Pancreas (tissue), 10 donors: ENCODE data around the gene ROR1. TPM values are rescaled to one million over a fixed set of nuclear protein-coding genes. Genes with fewer than 3 reads are reported as not detected.

Experiments
- ATAC-seq, 4 donors: fragments of 200-7000 bp; cut with Tn5 transposase; one replicate each; pipeline versions ENCODE4 v1.8.0 to v1.9.1; 2020; ENCODE audit warnings: mild to moderate bottlenecking in 4 of 4, moderate library complexity in 4 of 4
- DNase-seq, 6 donors: peaks; one replicate each; pipeline ENCODE4 v3.0.0-alpha.2; 2020
- FAIRE-seq: peaks from 2 replicates; lab custom pipeline; 2012; peaks lifted over from hg19 to GRCh38; lab: Jason Lieb, UNC
- H3K27ac ChIP-seq, 4 donors: fragments of 200-600 bp; sonication (generic); 1 replicate in 3 of 4; 2 replicates in 1 of 4; pipeline versions ENCODE4 v1.5.0 to v1.8.0; 2020
- H3K27me3 ChIP-seq, 4 donors: fragments of 200-600 bp; one replicate each; pipeline ENCODE4 v1.8.0; 2021
- H3K36me3 ChIP-seq, 3 donors: fragments of 200-600 bp; sonication (generic) in 1 of 3; one replicate each; pipeline versions ENCODE4 v1.5.0 to v1.8.0; 2020 to 2021
- H3K4me1 ChIP-seq, 3 donors: fragments of 200-600 bp; one replicate each; pipeline ENCODE4 v1.8.0; 2021
- H3K4me3 ChIP-seq, 4 donors: fragments of 200-600 bp; sonication (generic) in 2 of 4; one replicate each; pipeline versions ENCODE4 v1.5.0 to v1.8.0; 2020 to 2021
- H3K9me3 ChIP-seq, 4 donors: fragments of 200-600 bp; one replicate each; pipeline ENCODE4 v1.8.0; 2021
- WGBS, 2 donors: extraction: QIAGEN DNeasy Blood & Tissue Kit; methylation state at CpG; one replicate each; pipeline ENCODE4 v1.1.7; 2013; 5-methylcytosine and 5-hydroxymethylcytosine counted together
- intact Hi-C, 3 donors: fragments of 100-400 bp; cut with DNase I; formaldehyde crosslinking; loops; one replicate each; pipeline versions ENCODE4 v1.11.1 to v1.14.2; 2022
- polyA plus RNA-seq, 2 donors: library from polyadenylated mRNA; stranded (reverse); fragments of 200-250 nt; gene quantifications; one replicate each; pipeline ENCODE4 v1.2.3, GENCODE V29; 2013
- total RNA-seq, 6 donors: library from RNA; stranded (reverse); fragmentation: NEBNext Ultra II Directional in 4 of 6; extraction: Animal tissue kit (Norgen Biotek cat#: 25700) in 4 of 6; gene quantifications; one replicate each; pipeline versions ENCODE4 v1.2.1 to v1.2.4, GENCODE V29; 2021 to 2023
- TF ChIP-seq, protein P1 (sequence below), 4 donors: fragments of 200-600 bp; sonication (generic) in 3 of 4; IDR thresholded peaks; one replicate each; pipeline versions ENCODE4 v1.5.0 to v1.8.0; 2021; ENCODE audit warnings: antibody characterized with exemption in 4 of 4
- donor health status: healthy with polysubstance abuse.
- donor health status: DM: no; HTN: no; CAD: no; lungs with moderate emphysema.
- donor health status: DM: no; HTN: no; CAD: no.
- donor health status: control.
- donor health status: control.
- donor health status: Bipolar disorder and iron deficiency.
- donor health status: DM: yes; HTN: yes; CAD: no.
- donor health status: DM: no; HTN: no; CAD: no.
- donor health status: DM: no; HTN: no; CAD: no.
- donor health status: DM: yes; HTN: yes; CAD: no.

ROR1 gene
- total and polyA plus RNA-seq, 8 donors = 1.3 to 18.5 (median 7.3) TPM

GRCh38 chr1:64074767-64075166, 300.9 kb downstream of the ROR1 start:
- no peak for ATAC-seq
- FAIRE-seq = no peak
- 31 to 36% methylated on average over 4 of the region's 4 CpGs for WGBS, 2 donors
- Histone ChIP-seq H3K27ac (no peak overlapping the region), H3K36me3 (no peaks in the 10 kb centered on the region), H3K27me3 (no peaks in the 10 kb centered on the region), H3K9me3 (no peaks in the 10 kb centered on the region), H3K4me1 (peaks cover 12 to 13% (median 13%) of the 10 kb centered on the region in 3 donors), H3K4me3 (no peak overlapping the region)
- TF ChIP-seq, protein P1, sequence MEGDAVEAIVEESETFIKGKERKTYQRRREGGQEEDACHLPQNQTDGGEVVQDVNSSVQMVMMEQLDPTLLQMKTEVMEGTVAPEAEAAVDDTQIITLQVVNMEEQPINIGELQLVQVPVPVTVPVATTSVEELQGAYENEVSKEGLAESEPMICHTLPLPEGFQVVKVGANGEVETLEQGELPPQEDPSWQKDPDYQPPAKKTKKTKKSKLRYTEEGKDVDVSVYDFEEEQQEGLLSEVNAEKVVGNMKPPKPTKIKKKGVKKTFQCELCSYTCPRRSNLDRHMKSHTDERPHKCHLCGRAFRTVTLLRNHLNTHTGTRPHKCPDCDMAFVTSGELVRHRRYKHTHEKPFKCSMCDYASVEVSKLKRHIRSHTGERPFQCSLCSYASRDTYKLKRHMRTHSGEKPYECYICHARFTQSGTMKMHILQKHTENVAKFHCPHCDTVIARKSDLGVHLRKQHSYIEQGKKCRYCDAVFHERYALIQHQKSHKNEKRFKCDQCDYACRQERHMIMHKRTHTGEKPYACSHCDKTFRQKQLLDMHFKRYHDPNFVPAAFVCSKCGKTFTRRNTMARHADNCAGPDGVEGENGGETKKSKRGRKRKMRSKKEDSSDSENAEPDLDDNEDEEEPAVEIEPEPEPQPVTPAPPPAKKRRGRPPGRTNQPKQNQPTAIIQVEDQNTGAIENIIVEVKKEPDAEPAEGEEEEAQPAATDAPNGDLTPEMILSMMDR (IDR thresholded peaks at IDR 0.05) = no peak
- intact Hi-C loops = no loop called here
- no peak for DNase-seq

DNA sequence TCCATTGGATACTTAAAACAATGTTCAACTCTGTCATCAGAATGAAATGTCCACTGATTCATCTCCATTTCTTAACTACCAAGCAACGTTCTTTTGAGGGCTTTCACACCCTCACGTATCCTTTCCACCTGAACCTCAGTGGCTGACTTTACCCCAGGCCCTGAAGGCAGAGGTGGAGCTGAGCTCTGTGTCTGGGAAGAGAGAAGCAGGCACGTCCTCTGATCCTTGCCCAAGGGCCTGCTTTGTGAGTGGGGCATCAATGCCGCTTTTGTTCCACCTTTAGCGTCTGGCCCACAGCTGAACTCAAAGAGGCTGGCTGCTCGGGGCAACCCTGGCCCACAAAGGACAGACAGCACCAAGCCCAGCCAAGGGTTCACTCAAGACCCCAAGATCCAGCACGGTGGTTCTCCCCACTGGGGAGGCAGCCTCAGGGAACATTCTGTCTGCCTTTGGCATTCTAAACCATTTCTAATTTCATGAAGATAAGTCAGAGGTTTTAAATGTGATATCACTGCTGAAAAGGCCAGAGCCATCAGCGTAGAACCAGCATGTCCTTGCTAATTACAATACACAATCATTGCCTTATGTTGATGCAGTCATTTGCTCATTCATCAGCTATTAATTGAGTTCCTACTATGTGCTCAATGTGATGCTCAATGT, 303.6 kb downstream of the ROR1 start:
- DNase-seq = no peak
- WGBS, 2 donors = 82 to 85% methylated on average over 8 of the region's 8 CpGs
- Histone ChIP-seq H3K27me3 (no peaks in the 10 kb centered on the region), H3K27ac (no peak overlapping the region), H3K9me3 (no peaks in the 10 kb centered on the region), H3K4me3 (no peak overlapping the region), H3K4me1 (peaks cover 7 to 9% (median 8%) of the 10 kb centered on the region in 3 donors), H3K36me3 (no peaks in the 10 kb centered on the region)
- ATAC-seq = no peak
- no peak for FAIRE-seq
- intact Hi-C loops = no loop called here
- TF ChIP-seq, protein P1 (IDR thresholded peaks at IDR 0.05) = no peak

GRCh38 chr1:64080941-64081562, 307.2 kb downstream of the ROR1 start:
- FAIRE-seq (no peak), DNase-seq (no peak), ATAC-seq (no peak)
- Histone ChIP-seq H3K27me3 (no peaks in the 10 kb centered on the region), H3K4me1 (no peaks in the 10 kb centered on the region), H3K9me3 (no peaks in the 10 kb centered on the region), H3K36me3 (no peaks in the 10 kb centered on the region), H3K27ac (no peak overlapping the region), H3K4me3 (no peak overlapping the region)
- 95 to 96% methylated on average over 3 of the region's 3 CpGs for WGBS, 2 donors
- intact Hi-C loops = no loop called here
- TF ChIP-seq, protein P1 (IDR thresholded peaks at IDR 0.05) = no peak

GRCh38 chr1:64082459-64082858, 308.6 kb downstream of the ROR1 start:
- intact Hi-C loops = no loop called here
- Histone ChIP-seq H3K36me3 (no peaks in the 10 kb centered on the region), H3K4me3 (no peak overlapping the region), H3K4me1 (no peaks in the 10 kb centered on the region), H3K9me3 (no peaks in the 10 kb centered on the region), H3K27me3 (no peaks in the 10 kb centered on the region), H3K27ac (no peak overlapping the region)
- no peak for DNase-seq
- no peak for ATAC-seq
- TF ChIP-seq, protein P1 (IDR thresholded peaks at IDR 0.05) = no peak
- no peak for FAIRE-seq
- WGBS, 2 donors = 83 to 94% methylated on average over 3 of the region's 3 CpGs

DNA sequence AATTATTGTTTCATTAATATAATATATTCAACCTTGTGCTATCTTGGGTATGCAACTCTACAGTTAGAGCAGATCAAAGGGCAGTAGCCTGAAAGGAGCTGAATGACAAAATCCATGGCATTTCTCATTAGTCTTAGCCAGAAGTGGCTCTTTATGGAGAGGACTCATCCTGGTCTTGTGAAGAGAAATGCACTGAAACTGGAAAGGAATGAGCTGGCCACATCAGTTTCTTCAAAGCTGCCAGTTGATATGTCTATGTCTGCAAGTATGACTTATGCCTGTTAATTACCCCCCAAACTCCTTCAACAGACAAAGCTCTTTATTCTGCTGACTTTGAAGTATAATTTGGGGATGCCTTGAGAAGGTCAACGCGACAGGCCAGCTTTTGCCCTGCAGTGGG, 310.6 kb downstream of the ROR1 start:
- intact Hi-C loops = no loop called here
- ATAC-seq = no peak
- 79 to 81% methylated on average over 2 of the region's 2 CpGs for WGBS, 2 donors

More for the DNA sequence above, 310.6 kb downstream of the ROR1 start:
- no peak overlapping the region for H3K4me3 ChIP-seq
- H3K36me3 ChIP-seq = no peaks in the 10 kb centered on the region
- no peak for FAIRE-seq
- DNase-seq = no peak
- no peaks in the 10 kb centered on the region for H3K4me1 ChIP-seq
- H3K27me3 ChIP-seq = no peaks in the 10 kb centered on the region
- TF ChIP-seq, protein P1 (IDR thresholded peaks at IDR 0.05) = no peak
- no peaks in the 10 kb centered on the region for H3K9me3 ChIP-seq
- no peak overlapping the region for H3K27ac ChIP-seq
